ENCODE data around the gene ME3.

- TF ChIP-seq, protein P1, sequence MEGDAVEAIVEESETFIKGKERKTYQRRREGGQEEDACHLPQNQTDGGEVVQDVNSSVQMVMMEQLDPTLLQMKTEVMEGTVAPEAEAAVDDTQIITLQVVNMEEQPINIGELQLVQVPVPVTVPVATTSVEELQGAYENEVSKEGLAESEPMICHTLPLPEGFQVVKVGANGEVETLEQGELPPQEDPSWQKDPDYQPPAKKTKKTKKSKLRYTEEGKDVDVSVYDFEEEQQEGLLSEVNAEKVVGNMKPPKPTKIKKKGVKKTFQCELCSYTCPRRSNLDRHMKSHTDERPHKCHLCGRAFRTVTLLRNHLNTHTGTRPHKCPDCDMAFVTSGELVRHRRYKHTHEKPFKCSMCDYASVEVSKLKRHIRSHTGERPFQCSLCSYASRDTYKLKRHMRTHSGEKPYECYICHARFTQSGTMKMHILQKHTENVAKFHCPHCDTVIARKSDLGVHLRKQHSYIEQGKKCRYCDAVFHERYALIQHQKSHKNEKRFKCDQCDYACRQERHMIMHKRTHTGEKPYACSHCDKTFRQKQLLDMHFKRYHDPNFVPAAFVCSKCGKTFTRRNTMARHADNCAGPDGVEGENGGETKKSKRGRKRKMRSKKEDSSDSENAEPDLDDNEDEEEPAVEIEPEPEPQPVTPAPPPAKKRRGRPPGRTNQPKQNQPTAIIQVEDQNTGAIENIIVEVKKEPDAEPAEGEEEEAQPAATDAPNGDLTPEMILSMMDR (IDR thresholded peaks at IDR 0.05 in 2 of 3, conservative IDR thresholded peaks at IDR 0.05 in 1 of 3; ENCODE audit: borderline replicate concordance in 1 of 3, insufficient read depth in 1 of 3, low read depth in 2 of 3, low read length in 2 of 3): no peak
- TF ChIP-seq SIN3A (IDR thresholded peaks at IDR 0.05; ENCODE audit: low read depth): no peak
These were observed 116.5 kb downstream of the ME3 start for GRCh38 chr11:86555866-86556265.

Measured in HCT116 (cell line).